SU-DHL-6 (cell line): ENCODE measurements around the gene MICAL3.

Experiments
- EZH2phosphoT487 ChIP-seq: fragments of 200-600 bp; sonication (generic), shearing (Covaris generic); conservative IDR thresholded peaks from 2 replicates; pipeline ENCODE4 v1.6.1; 2018; ENCODE audit warnings: mild to moderate bottlenecking, antibody characterized with exemption, low read length, moderate library complexity, mixed read lengths
- TF ChIP-seq, protein P1 (sequence below): fragments of 200-600 bp; sonication (generic); IDR thresholded peaks from one replicate; pipeline ENCODE4 v1.5.1; 2017; ENCODE audit warnings: antibody characterized with exemption, mild to moderate bottlenecking, low read length, moderate library complexity; ENCODE audit not compliant: insufficient read depth, poor library complexity, severe bottlenecking

DNA sequence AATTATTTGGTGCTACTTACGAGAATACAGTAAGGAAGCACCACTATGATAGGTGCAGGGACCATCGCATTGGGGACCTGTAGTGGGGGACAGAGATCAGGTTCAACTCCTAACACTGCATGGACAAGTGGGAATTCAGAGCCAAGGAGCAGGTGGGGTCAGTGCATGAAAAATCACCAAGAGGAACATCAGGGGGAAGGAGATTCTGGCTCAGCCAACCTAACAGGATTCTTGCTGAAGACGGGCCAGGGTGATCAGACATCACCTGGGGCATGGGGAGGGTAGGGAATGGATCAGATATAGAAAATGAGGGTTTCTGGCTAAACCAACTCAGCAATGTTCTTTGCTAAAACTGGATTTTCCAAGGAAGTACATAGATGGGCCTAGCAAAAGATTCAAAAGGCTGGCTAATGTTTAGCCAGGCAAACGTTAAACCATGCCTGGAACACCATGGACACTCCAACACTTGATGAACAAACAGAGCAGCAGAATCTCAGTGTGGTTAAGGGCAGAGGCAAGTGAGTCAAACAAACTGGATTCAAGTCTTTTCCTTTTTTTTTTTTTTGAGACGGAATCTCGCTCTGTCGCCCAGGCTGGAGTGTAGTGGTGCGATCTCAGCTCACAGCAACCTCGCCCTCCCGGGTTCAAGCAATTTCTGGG, 70.0 kb downstream of the MICAL3 start:
- TF ChIP-seq EZH2phosphoT487 = no peak
- TF ChIP-seq, protein P1, sequence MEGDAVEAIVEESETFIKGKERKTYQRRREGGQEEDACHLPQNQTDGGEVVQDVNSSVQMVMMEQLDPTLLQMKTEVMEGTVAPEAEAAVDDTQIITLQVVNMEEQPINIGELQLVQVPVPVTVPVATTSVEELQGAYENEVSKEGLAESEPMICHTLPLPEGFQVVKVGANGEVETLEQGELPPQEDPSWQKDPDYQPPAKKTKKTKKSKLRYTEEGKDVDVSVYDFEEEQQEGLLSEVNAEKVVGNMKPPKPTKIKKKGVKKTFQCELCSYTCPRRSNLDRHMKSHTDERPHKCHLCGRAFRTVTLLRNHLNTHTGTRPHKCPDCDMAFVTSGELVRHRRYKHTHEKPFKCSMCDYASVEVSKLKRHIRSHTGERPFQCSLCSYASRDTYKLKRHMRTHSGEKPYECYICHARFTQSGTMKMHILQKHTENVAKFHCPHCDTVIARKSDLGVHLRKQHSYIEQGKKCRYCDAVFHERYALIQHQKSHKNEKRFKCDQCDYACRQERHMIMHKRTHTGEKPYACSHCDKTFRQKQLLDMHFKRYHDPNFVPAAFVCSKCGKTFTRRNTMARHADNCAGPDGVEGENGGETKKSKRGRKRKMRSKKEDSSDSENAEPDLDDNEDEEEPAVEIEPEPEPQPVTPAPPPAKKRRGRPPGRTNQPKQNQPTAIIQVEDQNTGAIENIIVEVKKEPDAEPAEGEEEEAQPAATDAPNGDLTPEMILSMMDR = no peak
